Middle frontal gyrus (tissue), 1 donor: ENCODE measurements around the gene CHN2.
"Not testable (repeated sequence)": the region's sequence is repeated elsewhere in the genome, so short reads cannot be mapped to it uniquely, and the experiment has no call there.

Experiments
- DNase-seq: peaks from one replicate; pipeline ENCODE4 v3.0.0-alpha.2; 2015; ENCODE audit warnings: low spot score; ENCODE audit errors: extremely low spot score

CHN2 gene

DNA sequence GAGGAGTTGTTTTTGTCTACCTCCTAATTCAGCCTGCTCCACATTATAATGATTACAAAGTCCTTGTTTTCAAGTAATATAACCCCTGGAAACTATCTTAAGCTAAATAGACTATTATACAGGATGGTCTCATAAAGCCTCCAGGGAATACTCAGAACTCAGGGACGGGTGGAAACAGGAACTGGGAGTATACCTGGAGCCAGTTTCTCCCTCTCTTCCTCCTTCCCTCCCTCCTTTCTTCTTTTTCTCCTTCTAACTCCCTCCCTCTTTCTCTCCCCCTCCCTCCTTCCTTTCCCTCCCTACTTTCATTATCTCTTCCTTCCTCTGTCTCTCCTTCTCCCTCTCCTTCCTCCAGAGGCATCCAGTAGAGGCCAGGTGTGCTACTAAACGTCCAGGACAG is 292.8 kb downstream of the CHN2 start:
- DNase-seq, result no peak

DNA sequence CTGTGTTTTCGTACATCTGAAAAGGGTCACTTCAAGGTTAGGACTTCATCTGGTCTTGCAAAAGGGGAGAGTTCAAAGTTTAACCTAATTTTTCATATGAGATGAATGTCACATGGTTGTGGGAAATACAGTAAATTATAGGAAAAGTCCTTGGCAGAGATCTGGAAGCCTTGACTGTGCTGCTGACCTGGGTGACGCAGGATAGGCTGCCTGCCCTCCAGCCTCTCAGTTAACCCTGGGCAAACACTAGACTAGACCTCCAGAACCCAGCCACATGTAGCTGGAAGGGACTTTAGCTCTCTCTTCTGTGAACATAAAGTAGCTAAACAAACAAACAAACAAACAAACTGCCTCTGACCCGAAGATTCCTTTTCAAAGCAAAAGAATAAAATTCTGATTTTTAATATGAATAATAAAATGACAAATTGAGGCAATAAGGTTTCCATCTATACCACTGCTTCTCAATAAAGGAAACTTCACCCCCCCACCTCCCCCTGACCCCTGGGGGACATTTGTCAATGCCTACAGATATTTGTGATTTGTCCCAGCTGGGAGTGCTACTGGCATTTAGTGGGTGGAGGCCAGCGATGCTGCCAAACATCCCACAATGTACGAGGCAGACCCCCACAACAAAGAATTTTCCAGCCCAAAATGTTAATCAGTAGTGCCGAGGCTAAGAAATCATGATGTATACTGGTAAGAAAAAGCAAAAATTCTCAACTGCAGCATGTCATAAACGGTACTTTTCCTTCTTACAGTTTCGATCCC is 293.8 kb downstream of the CHN2 start:
- DNase-seq, result no peak

DNA sequence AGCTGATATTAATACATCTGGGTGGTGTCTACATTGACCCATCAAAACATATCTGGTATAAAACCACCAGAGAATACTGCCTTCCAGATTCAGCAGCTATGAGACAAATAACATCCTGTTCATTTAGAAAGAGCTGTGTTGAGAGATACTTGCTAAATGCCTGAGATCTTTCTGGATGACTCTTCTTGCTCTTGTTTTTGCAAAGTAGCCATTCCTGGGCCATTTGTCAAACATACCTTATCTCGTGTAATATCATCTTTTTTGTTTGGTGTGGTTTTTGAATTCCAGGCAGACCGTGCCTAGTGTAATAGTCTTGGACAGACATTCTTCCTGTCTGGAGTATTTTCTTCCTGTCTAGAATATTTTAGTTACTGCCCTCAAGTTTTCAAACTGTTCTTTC is 294.4 kb downstream of the CHN2 start:
- no peak for DNase-seq

DNA sequence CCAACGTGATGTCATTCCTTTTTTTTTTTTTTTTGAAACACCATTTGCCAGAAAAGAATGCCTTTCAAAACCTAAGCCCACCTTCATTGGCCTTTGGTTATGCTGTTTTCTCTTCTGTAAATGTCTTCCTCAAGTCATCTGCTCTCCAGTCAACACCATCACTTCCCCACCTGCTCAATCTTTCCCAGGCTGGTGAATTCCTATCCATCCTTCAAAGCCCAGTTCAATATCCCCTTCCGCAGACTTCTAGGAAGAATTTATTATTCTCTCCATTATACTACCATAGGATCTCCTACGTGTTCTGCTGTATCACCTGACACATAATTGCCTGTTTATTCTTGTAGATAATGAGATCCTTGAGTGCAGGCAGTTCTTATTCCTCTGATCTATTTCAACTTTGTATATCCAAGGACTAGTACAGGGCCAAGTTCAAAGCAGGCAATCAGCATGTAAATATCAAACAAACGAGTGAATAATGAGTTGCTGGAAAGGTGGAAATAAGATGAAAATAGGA is 295.6 kb downstream of the CHN2 start:
- no peak for DNase-seq

DNA sequence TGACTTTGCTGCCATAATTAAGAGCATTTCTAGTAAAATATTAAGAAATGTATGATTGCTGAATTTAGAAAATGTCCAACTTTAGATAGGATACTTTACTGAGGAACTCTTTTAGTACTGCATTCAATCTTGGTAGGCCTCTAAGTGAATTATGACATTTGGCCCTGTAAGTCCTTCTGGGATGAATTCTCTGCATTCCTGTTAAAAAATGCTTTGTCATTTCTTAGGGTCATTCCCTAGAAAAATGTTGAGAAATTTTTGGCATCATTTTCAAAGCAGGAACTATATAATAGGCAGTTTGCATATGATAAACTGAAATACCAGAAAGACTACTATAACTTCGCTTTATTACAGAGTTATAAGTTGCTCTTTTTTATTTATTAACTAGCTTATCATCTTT is 299.8 kb downstream of the CHN2 start:
- DNase-seq, result no peak

DNA sequence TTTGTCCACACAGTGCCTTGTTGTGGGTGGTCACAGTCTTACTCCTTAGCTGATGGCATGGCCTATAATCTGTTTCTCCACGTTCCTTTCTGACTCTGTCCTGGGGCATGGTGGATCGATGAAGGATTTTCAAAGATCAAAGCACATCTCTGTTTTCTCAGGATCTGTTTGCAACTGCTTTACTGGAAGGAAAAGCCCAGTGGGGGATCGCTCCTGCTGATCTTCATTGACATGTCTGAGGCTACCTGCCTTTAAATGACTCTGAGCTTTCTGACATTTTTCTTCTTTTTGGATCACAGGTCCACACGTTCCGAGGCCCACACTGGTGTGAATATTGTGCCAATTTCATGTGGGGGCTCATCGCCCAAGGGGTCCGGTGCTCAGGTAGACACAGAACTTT is 301.1 kb downstream of the CHN2 start:
- DNase-seq, result no peak

DNA sequence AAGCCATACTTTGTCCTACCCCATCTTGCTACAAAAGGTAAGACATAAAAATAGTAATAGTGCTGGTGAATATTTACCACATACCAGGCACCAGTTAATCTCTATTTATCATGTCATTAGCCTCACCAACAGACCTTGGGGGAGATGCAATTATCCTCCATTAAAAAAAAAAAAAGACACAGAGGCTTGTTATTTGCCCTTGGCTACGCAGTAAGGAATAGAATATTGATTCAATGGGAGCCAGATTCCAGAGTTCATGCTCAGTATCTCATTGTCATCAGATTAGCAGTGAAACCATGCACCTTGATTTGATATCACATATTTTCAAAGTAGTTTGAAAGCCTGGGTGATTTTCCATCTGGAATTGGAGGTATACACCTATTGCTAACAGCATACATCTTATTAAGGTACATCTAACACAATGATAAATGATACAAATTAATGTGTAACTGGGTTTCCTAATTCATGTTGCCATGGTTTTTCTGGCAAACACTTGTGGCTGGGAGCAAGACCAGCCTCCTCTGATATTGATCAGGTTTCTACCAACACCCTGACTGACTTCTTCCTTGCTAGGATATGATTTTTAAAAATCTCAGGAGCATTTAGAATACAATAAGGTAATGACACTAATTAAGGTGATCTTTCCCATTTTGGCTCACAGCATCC is 301.9 kb downstream of the CHN2 start:
- no peak for DNase-seq

DNA sequence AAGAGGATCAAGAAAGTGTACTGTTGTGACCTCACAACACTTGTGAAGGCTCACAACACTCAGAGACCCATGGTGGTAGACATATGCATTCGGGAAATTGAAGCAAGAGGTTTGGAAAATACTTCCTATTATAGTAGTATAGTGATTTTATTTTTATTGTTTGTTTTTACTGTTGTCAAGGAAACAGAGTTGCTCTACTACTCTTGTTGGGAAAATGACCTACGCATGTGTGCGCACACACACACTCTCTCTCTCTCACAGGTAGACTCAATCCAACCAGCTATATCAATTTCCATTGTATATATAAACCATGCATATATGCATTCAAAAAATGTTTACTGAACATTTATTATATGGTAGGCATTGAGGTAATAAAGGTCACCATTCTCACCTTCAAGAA is 305.4 kb downstream of the CHN2 start:
- no peak for DNase-seq

DNA sequence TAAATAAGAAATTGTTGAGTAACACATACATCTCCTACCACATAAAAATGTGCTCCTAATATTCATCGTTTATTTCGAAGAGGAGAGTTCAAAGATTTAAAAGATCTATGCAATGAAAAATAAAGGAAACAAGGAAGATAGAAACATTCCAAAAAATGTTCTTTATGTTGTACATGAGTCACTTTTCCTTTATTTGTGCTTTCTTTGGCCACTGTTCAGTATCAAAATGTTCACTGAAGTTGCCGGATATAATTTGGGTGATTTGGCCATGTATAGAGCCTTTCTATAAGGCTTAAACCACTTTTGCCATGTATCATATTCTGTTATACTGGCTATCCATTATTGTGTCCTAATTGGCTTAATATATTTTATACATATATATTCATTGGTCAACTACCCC is 306.1 kb downstream of the CHN2 start:
- DNase-seq, result no peak

DNA sequence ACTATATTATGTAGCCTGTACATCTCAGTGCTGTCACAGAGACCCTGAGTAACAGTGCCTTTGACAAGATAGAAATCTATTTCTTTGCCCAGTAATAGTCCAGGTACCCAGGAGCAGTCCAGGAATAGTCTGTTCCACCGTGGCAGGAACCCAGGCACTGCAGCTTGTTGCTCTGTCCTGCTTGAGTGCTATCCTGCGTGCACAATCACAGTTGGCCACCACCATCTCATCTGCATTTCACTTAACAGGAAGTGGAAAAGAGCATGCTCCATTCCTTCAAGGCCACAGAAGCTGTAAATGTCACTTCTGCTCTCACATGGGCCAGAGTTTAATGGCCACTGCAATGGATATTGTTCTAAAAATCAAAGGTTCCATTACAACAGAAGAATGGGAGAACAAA is 307.6 kb downstream of the CHN2 start:
- DNase-seq, result no peak

DNA sequence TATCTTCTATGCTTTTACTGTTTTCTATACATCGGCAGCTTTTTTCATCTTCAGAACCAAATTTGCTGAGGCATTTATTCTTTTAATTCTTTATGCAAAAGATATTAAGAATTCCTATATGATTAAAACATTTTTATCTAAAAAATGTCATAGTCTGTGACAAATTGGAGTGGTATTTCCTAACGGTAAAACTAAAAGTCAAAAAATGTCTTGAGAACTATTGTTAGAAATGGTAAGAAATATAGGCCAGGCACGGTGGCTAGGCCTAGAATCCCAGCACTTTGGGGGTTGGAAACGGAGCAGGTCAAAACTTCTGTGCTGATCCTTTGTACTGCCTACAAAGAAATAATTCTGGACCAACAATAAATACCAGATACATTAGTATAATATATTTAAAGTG is 311.4 kb downstream of the CHN2 start:
- no peak for DNase-seq

DNA sequence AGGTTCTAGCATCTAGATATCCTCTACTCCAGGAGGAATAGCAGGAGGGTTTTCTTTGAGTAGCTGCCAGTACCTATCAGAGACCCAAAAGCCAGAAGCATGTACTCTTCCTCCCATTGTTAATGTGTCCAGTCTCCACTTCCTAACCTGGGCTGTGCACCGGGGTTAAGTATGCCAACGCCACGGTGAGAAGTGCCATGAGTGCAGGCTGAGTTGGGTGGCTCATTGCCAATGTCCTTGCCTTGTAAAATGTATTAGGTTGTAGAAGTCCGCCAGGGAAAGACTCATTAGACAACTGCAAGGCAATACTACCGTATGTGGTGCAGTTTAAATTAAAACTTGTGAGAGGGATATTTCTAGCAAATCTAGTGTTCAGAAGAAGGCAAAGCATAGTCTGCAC is 314.0 kb downstream of the CHN2 start:
- no peak for DNase-seq

DNA sequence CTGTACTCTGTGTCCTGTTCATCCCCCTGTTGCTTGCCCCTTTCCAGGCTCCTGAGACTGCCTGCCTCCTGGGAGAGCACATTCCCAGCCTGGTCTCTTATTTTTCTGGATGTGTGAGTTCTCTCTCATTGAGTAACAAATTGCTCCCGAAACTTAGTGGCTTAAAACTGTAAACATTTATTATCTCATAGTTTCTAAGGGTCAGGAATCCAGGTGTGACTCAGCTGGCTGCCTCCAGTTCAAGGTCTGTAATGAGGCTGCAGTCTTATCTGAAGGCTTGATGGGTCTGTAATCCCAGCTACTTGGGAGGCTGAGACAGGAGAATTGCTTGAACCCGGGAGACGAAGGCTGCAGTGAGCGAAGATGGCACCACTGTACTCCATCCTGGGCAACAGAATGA is 315.5 kb downstream of the CHN2 start:
- no peak for DNase-seq

DNA sequence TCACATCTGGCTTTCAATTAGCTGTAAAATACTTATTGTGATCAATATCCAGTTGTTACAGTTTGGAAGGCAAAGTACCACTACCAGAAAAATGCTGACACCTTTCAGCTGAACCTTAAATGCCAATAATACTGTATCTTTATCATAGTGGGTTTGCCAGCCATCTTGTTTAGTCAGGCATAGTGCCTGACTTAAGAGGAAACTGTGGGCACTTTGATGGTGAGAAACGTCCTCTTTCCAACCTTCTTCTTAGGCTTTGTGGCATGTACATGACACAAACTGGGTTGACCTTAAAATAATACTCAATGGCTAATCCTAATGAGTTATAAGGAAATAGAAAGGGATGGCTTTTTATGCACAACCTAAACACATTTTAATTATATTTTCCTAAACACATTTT is 316.8 kb downstream of the CHN2 start:
- DNase-seq, result no peak

DNA sequence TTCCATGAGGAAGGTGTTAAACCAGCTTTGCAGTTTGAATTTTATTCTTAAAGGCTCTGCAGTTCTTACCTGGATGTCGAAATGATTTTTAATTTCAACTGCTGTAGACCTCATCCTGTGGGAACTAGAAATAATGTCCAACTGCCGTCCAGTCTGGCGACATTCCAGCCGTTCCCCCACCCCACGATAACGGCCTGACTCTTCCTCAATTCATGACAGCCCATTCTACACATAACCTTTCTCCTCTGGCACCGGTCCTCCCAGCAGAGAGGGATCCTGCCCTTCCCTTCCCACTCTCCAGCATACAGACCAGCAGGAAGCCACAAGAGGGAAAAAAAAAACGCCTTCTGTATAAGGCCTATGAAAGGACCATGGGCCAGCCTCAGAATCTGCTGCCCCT is 317.3 kb downstream of the CHN2 start:
- DNase-seq, result no peak

DNA sequence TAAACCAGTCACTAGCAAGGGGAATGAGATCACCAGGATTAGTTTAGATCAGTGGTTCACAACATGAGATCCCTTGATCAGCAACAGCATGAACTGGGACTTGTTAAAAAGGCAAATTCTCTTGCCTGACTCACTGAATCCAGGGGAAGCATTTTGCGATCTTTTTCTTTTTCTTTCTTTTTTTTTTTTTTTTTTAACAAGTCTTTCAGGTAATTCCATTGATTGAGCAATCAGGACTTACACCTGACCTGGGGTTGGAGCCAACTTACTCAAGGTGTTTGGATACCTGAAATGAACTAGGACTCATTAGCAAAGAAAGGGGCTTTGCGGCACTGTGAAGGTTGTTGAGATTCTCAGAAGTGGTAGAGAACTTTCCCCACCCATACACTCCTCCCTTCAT is 321.9 kb downstream of the CHN2 start:
- no peak for DNase-seq

DNA sequence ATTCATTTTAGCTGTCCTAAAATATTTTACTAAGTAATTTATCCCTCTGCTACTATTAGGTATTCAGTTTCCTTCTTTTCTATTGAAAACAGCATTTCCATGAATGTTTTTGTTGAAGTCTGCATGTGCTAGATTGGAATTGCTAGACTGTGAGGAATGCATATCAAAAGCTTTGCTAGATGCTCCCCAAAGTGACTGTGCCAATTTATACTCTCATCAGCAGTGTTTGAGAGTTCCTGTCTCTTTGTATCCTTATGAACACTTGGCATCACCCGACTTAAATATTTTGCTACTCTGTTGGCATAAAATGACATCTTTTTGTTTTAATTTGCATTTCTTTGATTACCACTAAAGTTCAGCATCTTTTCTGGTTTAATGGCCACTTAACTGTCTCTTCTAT is 324.0 kb downstream of the CHN2 start:
- no peak for DNase-seq

DNA sequence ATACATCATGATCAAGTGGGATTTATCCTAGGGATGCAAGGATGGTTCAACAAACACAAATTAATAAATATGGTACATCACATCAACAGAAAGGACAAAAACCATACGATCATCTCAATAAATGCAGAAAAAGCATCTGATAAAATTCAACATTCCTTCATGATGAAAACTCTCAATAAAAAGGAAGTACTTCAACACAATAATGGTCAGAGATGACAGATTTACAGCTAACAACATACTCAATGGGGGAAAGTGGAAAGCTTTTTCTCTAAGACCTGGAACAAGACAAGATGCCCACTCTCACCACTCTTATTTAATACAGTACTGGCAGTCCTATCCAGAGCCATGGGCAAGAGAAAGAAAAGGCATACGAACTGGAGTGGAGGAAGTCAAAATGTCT is 329.2 kb downstream of the CHN2 start:
- DNase-seq, result no peak

DNA sequence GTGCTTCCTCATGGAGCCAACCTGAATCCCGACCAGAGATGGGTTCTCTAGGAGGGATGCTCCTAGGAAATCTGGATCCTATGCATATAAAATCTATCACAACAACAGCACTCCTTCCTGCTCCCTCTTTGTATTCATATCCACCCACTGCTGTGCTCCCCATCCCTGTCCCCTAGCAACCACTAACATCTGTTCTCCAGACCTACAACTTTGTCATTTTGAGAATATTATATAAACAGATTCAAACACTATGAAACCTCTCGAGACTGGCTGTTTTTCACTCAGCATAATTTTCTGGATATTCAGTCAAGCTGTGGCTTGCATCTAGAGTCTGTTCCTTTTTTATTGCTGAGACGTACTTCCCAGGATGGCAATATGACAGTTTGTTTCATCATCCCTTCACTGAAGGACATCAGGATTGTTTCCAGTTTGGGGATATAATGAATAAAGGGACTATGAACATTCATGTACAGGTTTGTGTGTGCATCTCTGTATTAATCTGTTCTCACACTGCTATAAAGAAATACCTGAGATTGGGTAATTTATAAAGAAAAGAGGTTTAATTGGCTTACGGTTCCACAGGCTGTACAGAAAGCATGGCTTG is 333.0 kb downstream of the CHN2 start:
- DNase-seq, result no peak

DNA sequence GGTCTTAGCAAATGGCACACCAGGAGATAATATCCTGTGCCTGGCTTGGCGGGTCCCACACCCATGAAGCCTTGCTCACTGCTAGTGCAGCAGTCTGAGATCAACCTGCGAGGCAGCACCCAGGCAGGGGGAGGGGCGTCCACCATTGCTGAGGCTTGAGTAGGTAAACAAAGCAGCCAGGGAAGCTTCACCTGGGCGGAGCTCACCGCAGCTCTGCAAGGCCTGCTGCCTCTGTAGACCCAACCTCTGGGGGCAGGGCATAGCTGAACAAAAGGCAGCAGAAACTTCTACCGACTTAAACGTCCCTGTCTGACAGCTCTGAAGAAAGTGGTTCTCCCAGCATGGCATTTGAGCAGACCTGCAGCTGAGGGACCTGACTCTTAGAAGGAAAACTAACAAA is 334.0 kb downstream of the CHN2 start:
- not testable (repeated sequence) for DNase-seq
